Esophagus muscularis mucosa (tissue), 3 donors: ENCODE data around the gene ADGRG6.

Experiments used
- POLR2A ChIP-seq: fragments of 450-650 bp; IDR thresholded peaks from one replicate; pipeline ENCODE4 v1.6.1; 2017; ENCODE audit warnings: antibody characterized with exemption, moderate library complexity, mild to moderate bottlenecking, low read depth
- POLR2AphosphoS5 ChIP-seq, 2 donors: sonication (generic); formaldehyde crosslinking; IDR thresholded peaks; one replicate each; pipeline ENCODE4 v1.6.1; 2017; ENCODE audit warnings: antibody characterized with exemption in 2 of 2
- TF ChIP-seq, protein P1 (sequence below), 3 experiments: fragments of 200-600 bp in 2 of 3; fragments of 450-650 bp in 1 of 3; sonication (generic) in 2 of 3; IDR thresholded peaks; one replicate each; pipeline ENCODE4 v1.5.1; 2017 to 2019; ENCODE audit warnings: antibody characterized with exemption in 3 of 3, mild to moderate bottlenecking in 2 of 3, moderate library complexity in 1 of 3

GRCh38 chr6:142458836-142459235 is 157.0 kb downstream of the ADGRG6 start:
- no peak for TF ChIP-seq POLR2AphosphoS5 (IDR thresholded peaks at IDR 0.05)
- no peak for TF ChIP-seq POLR2A
- TF ChIP-seq, protein P1, sequence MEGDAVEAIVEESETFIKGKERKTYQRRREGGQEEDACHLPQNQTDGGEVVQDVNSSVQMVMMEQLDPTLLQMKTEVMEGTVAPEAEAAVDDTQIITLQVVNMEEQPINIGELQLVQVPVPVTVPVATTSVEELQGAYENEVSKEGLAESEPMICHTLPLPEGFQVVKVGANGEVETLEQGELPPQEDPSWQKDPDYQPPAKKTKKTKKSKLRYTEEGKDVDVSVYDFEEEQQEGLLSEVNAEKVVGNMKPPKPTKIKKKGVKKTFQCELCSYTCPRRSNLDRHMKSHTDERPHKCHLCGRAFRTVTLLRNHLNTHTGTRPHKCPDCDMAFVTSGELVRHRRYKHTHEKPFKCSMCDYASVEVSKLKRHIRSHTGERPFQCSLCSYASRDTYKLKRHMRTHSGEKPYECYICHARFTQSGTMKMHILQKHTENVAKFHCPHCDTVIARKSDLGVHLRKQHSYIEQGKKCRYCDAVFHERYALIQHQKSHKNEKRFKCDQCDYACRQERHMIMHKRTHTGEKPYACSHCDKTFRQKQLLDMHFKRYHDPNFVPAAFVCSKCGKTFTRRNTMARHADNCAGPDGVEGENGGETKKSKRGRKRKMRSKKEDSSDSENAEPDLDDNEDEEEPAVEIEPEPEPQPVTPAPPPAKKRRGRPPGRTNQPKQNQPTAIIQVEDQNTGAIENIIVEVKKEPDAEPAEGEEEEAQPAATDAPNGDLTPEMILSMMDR (IDR thresholded peaks at IDR 0.05): no peak
